Bronchial epithelial cell (primary cell): Measurements from ENCODE around the gene TRAF3IP3. TPM values are rescaled to one million over a fixed set of nuclear protein-coding genes. Genes with fewer than 3 reads are reported as not detected.

Source experiments
- DNase-seq: peaks from one replicate; pipeline ENCODE4 v3.0.0-alpha.2; 2010; ENCODE audit warnings: low read depth
- FAIRE-seq: peaks from 2 replicates; lab custom pipeline; 2011; peaks lifted over from hg19 to GRCh38; lab: Jason Lieb, UNC
- H3K27me3 ChIP-seq: 2 replicates; pipeline ENCODE4 v1.5.1; 2011; ENCODE audit warnings: low read length; ENCODE audit not compliant: control insufficient read depth, insufficient read depth
- H3K36me3 ChIP-seq: 2 replicates; pipeline ENCODE4 v1.5.1; 2011; ENCODE audit warnings: low read length; ENCODE audit not compliant: control insufficient read depth, insufficient read depth
- H3K4me3 ChIP-seq: 2 replicates; pipeline ENCODE4 v1.5.1; 2011; ENCODE audit warnings: mild to moderate bottlenecking, low read depth, low read length, control low read depth
- CTCF ChIP-seq: IDR thresholded peaks from 2 replicates; pipeline ENCODE4 v1.5.1; 2011; ENCODE audit warnings: mild to moderate bottlenecking, moderate library complexity, low read length, control low read depth, inconsistent platforms; ENCODE audit not compliant: insufficient read depth, severe bottlenecking
- total RNA-seq: library from RNA; depleted of rRNA; stranded (reverse); fragments of >200 nt; gene quantifications from 2 replicates; pipeline ENCODE4 v1.2.1, GENCODE V29; 2014

Gene TRAF3IP3
- total RNA-seq, 1 donor from 2014 or later: not detected

- Histone ChIP-seq H3K27me3 (no peaks in the 10 kb centered on the region), H3K36me3 (peaks cover 23% of the 10 kb centered on the region), H3K4me3 (peak within 1 kb of the TSS; percentile 95)
- no peak for FAIRE-seq
- DNase-seq: peak; percentile 91
- TF ChIP-seq CTCF: no peak
Observed at GRCh38 chr1:209805875-209806760, 50.3 kb downstream of the TRAF3IP3 start, which contains the start of gene IRF6. TSS of gene IRF6 (minus strand) at chr1:209806142. CDS start at chr1:209801413, 4,729 bp downstream.

- FAIRE-seq (no peak), DNase-seq (peak; percentile 38)
- Histone ChIP-seq H3K4me3 (no peak overlapping the region), H3K36me3 (peaks cover 14% of the 10 kb centered on the region), H3K27me3 (no peaks in the 10 kb centered on the region)
- TF ChIP-seq CTCF: no peak
Observed at GRCh38 chr1:209807509-209807908, 51.7 kb downstream of the TRAF3IP3 start.

GRCh38 chr1:209808059-209808581, 52.3 kb downstream of the TRAF3IP3 start:
- no peak for TF ChIP-seq CTCF
- Histone ChIP-seq H3K4me3 (no peak overlapping the region), H3K27me3 (no peaks in the 10 kb centered on the region), H3K36me3 (peaks cover 12% of the 10 kb centered on the region)
- no peak for FAIRE-seq
- peak; percentile 99 for DNase-seq

- no peak for TF ChIP-seq CTCF
- no peak overlapping the region for H3K4me3 ChIP-seq
- H3K27me3 ChIP-seq: no peaks in the 10 kb centered on the region
- FAIRE-seq (no peak), DNase-seq (peak; percentile 99)
- peaks cover 5% of the 10 kb centered on the region for H3K36me3 ChIP-seq
Observed at GRCh38 chr1:209809611-209810010, 53.8 kb downstream of the TRAF3IP3 start.

GRCh38 chr1:209810783-209811182, 54.9 kb downstream of the TRAF3IP3 start:
- FAIRE-seq: no peak
- no peak for TF ChIP-seq CTCF
- no peak for DNase-seq
- Histone ChIP-seq H3K4me3 (no peak overlapping the region), H3K36me3 (peaks cover under 1% of the 10 kb centered on the region), H3K27me3 (no peaks in the 10 kb centered on the region)
